ENCODE data around the gene MT4.

- TF ChIP-seq CTCF (IDR thresholded peaks at IDR 0.05) (no peak), EP300 (IDR thresholded peaks at IDR 0.05) (no peak), POLR2A (IDR thresholded peaks at IDR 0.05) (no peak)
These were observed 6.7 kb downstream of the MT4 start for GRCh38 chr16:56571525-56571924.

All from ovary (tissue), 3 donors.